GM12878 (cell line): ENCODE results near the gene CNR2.

Experiments used
- CHD2 ChIP-seq: IDR thresholded peaks from 2 replicates; pipeline ENCODE4 v1.6.1; 2011; ENCODE audit warnings: low read depth, low read length, improper control_type of control experiment, borderline replicate concordance
- ETV6 ChIP-seq, 2 experiments: fragments of 450-650 bp in 1 of 2; IDR thresholded peaks in 1 of 2; conservative IDR thresholded peaks in 1 of 2; 2 replicates each; pipeline ENCODE4 v1.6.1; 2014; ENCODE audit warnings: antibody characterized with exemption in 1 of 2, borderline replicate concordance in 1 of 2, low read depth in 1 of 2, mild to moderate bottlenecking in 1 of 2, moderate library complexity in 1 of 2
- IRF3 ChIP-seq: fragments of 450-650 bp; IDR thresholded peaks from 2 replicates; pipeline ENCODE4 v1.6.1; 2014; ENCODE audit warnings: mild to moderate bottlenecking
- MTA3 ChIP-seq: IDR thresholded peaks from 2 replicates; pipeline ENCODE4 v1.6.1; 2012; ENCODE audit warnings: low read length, inconsistent platforms, borderline replicate concordance
- PBX3 ChIP-seq: IDR thresholded peaks from 2 replicates; pipeline ENCODE4 v1.6.1; 2011; ENCODE audit warnings: mild to moderate bottlenecking, low read depth, low read length, moderate library complexity; ENCODE audit not compliant: insufficient replicate concordance
- SMAD5 ChIP-seq: IDR thresholded peaks from 2 replicates; pipeline ENCODE4 v1.6.1; 2016; ENCODE audit warnings: antibody characterized with exemption, low read depth
- SREBF2 ChIP-seq: IDR thresholded peaks from 2 replicates; pipeline ENCODE4 v1.6.1; 2012; ENCODE audit warnings: mild to moderate bottlenecking, low read length

- no peak for TF ChIP-seq SREBF2
- no peak for TF ChIP-seq PBX3
- no peak for TF ChIP-seq CHD2
- TF ChIP-seq SMAD5 = no peak
- no peak for TF ChIP-seq MTA3
- TF ChIP-seq IRF3 = no peak
- no peak for TF ChIP-seq ETV6 (conservative IDR thresholded peaks at IDR 0.05 in 1 of 2, IDR thresholded peaks at IDR 0.05 in 1 of 2; ENCODE audit: borderline replicate concordance in 1 of 2, low read depth in 1 of 2)
Observed at GRCh38 chr1:23930861-23931490, 17.8 kb upstream of the CNR2 start.
